SIG-M5 (cell line): ENCODE results near the gene ALG1.
"Not testable (repeated sequence)": the region's sequence is repeated elsewhere in the genome, so short reads cannot be mapped to it uniquely, and the experiment has no call there.

Source experiments
- DNase-seq: peaks from one replicate; lab custom pipeline; 2025; lab: John Stamatoyannopoulos, UW

Gene ALG1

DNA sequence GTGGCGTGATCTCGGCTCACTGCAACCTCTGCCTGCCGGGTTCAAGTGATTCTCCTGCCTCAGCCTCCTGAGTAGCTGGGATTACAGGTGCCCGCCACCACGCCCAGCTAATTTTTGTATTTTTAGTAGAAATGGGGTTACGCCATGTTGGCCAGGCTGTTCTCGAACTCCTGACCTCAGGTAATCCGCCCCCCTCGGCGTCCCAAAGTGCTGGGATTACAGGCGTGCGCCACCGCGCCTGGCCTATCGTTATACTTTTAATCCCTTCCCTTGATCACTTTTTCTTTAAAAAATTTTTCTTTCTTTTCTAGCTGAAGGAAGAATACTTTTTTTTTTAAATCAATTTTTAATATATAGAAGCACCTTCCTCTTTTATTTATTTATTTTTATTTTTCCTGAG lies 2.1 kb downstream of the ALG1 start:
- DNase-seq: not testable (repeated sequence)

DNA sequence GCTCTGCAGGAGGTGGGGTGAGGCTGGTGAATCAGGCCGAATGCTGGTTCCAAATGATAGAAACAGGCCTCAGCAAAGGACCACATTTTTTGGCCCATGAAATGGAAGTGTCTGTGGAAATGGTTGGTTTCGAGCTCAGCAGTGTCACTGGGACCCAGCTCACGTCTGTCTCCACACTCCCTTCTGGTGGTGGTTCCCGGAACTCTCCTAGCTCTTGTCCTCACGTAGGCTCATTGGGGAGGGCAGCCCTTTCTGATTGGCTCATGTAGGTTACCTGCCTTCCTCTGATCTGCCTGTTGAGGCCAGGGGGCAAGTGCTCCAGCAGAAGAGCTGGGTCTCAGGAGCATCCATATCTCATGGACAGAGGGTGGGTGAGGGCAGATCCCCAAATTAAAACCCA lies 4.0 kb downstream of the ALG1 start:
- DNase-seq: no peak

DNA sequence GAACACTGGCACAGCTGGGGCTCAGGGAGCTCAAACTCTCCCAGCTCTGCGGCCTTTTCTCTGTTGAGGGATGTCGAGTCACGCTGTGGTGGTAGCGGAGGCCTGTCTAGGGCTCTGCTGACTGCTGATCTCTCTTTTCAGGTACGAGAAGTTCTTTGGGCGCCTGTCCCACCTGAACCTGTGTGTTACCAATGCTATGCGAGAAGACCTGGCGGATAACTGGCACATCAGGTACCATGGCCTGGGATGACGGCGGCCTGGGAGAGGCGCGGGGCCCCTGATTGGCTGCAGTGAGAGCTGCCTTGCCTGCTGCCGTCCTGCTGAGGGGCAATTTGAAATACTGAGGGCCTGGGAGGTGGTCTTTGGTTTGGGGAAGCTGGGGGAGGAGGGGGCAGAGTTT lies 5.7 kb downstream of the ALG1 start:
- no peak for DNase-seq

DNA sequence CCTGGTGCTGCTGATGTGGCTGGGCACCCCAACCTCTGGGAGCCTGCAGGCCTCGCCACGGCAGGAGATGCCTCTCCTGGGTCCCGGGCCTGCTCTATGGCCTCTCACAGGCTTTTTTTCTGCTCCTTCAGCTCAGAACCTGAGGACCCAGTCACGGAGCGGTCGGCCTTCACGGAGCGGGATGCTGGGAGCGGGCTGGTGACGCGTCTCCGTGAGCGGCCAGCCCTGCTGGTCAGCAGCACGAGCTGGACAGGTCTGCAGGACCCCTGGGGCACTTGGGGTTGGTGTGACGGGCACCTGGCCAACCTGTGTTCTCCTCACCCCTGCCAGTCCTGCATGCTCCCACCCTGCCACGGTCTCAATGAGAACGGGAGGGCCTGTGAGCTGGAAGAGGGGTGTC lies 7.0 kb downstream of the ALG1 start:
- no peak for DNase-seq

DNA sequence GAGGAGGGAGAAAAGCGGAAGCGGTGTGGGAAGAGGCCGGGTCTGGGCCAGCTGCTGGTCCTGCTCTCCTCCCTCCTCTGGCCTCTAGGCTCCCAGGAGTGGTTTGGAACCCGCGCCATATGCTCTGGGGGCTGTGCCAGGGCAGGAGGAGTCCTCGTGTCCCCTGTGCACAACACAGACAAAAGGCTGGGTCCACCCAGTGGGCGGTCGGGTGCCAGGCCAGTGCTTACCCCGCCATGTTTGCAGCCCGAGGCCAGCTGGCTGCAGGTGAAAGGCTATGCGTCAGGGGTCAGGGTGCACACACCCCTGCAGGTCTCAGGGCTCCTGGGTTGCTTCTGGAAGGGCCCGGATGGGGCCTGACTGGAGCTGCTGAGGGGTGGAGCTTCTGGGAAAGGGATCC lies 8.8 kb downstream of the ALG1 start:
- not testable (repeated sequence) for DNase-seq

DNA sequence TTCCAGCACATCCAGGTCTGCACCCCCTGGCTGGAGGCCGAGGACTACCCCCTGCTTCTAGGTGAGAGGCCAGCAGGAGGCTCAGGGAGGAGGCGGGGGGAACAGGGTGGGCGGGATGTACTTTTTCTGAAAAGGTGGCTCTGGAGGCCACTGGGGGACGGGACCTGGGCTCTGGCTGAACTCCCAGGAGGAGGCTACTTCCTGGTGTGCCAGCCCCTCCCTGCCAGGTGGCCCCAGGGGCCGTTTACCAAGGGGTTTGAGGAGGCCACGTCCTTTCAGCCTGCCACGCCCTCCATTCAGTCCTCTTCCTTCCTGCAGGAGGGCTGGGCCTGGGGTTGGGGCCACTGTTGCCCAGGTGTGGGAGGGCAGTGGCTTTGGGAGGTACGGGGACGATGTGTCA lies 9.4 kb downstream of the ALG1 start:
- DNase-seq: not testable (repeated sequence)

DNA sequence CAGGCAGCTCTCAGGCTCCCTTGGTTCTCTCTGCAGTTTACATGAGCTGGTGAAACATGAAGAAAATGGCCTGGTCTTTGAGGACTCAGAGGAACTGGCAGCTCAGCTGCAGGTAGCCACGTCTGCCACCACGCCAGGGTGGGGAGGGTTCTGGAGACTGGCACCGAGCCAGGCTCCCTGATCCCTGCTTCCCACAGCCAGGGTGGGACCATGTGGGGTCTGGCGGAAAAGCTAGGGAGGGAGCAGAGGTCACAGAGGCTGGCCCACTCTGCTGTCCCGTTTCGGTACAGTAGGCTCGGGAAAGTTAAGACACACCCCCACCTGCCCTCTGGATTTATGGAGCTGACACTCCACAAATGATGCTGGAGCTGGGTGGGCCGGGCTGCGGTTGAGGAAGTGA lies 12.0 kb downstream of the ALG1 start:
- DNase-seq: not testable (repeated sequence)

DNA sequence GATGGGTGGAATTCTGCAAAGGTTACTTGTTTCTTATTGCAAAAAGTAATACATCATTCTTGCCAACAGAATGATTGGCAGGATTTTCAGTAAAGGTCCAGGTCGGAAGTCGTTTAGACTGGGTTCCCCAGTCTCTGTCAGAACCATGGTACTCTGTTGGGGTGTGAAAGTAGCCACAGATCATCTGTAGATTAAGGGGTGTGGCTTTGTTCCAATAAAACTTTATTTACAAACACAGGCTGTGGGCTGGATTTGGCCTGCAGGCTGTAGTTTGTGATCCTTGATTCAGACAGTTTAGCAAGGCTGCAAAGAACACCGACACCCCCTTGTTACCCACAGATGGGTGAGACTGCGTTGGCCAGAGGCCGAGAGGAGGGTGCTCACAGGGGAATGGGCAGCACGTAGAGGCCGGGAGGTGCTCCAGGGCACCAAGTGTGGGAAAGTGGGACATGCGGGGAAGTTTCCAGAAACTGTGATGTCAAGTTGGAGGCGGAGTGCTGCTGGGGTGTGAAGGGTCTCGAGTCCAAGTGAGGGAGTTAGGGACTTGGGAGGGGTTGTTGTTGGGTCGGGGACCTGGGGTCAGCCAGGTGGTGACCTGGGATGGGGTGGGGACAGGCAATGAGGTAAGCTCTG lies 12.6 kb downstream of the ALG1 start:
- DNase-seq: not testable (repeated sequence)

DNA sequence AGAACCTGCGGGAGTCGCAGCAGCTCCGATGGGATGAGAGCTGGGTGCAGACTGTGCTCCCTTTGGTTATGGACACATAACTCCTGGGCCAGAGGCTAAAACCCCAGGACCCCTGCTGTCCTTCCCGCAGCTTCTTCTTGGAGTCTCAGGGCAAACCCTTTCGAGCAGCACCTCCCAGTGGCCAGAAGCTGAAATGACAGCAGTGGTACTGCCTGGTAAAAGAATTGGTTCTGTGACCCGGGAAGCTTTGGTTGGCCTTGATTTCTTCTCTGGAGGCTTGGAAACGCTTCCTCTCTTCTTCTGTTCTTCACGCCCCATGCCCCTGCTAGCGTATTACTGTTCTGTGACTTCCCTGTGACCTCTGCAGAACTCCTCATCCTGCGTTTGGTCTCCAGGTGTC lies 13.2 kb downstream of the ALG1 start:
- not testable (repeated sequence) for DNase-seq

DNA sequence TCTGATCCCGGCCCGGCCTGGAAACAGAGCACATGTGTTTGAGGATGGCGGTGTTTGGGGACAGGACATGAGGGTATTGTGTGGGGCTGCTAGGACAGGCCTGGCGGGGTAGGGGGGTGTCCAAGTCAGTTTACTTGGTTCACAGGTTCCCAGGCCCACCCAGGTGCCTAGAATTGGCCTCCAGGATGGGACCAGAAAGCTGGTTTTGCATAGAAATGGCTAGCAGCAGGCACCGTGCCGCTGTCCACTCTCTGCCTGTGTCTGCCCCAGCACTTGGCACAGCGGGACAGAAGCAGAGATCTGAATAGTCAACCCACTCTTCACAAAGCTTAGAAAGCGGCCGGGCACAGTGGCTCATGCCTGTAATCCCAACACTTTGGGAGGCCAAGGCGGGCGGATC lies 14.1 kb downstream of the ALG1 start:
- not testable (repeated sequence) for DNase-seq

DNA sequence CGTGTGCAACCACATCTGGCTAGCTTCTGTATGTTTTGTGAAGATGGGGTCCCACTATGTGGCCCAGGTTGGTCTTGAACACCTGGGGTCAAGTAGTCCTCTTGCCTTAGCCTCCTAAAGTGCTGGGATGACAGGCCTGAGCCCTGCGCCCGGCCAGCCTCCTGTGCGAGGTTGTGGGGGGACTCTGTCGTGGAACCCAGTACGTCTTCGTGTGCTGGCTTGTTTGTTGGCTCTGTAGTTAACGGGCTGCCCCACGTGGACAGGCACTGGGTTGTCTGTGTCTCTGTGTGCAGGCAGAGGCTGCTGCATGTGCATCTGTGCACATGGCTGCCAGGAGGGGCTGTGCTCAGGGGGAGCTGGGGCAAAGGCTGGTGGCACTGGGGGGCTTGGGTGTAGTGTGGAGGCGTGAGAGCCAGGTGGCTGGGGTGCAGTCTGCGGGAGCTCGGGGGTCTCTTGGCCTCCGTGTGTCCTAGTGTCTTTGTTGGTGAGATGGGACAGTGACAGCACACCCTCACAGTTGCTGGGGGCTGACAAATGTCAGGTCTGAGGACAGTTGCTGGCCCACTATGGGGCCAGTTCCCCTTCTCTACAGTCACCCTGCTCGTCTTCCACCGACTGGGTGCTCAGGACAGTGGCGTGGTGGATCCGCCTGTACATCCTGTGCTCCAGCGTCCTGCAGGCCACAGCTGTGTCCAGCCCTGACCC lies 16.6 kb downstream of the ALG1 start:
- not testable (repeated sequence) for DNase-seq

DNA sequence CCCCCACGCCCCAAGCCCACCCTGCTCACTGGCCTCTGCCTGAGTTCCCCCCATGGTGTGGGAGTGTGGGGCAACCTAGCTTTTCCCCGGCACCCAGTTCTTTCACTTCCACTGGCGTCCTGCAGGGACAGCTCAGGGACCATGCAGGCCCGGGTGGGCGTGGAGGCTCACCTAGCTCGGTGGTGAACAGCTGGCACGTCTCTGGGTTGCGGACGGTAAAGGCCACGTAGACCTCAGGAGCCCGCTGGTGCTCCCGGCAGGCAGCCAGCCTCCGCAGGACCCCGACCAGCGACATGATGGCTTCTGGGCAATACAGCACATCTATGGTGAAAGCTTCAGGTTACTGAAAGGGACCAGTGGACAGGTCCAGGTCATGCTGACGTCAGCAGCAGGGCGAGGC lies 17.3 kb downstream of the ALG1 start:
- not testable (repeated sequence) for DNase-seq

DNA sequence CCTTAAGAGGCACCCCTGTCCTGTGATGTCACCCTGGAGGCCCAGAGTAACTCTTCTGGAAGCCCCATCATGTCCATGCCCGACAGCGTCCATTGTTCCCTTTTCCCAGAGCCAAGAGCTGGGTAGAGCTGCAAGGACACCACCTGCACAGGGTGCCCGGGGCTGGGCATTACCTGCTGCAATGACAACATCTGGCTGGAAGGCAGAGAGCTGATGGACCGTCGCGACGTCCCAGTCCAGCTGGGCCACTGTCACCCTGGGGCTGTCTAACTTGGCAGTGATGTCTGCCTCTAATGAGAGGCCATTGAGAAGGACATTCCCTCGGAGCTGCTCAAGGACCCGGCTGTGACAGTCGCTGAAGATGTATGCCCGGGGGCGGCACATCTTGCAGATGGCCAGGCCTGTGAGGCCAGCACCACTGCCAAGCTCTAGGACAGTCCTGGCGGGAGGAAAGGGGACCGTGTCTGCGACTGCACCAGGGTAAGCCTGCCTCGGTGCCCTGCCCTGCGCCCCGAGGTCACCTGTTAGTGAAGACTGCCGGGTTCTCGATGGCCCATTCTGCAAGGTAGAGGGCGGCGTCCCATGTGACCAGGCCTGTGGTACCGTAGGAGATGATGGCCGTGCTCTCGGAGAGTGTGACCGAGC lies 18.4 kb downstream of the ALG1 start:
- DNase-seq: not testable (repeated sequence)

DNA sequence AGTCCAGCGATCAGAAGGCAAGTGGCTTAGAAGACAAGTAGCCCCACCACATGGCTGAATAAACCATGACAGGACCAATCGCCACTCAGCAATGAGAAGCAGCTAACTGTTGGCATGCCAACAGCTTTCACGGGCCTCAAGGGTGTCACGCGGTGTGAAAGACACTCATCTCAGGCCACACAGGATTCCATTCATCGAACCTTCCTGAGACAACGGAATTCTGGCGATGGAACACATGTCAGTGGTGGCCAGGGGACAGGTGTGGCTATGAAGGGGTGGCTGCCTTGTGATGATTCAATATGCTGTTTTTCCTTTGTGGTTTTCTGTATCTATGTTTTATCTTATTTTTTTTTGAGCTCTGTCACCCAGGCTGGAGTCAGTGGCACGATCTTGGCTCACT lies 18.9 kb downstream of the ALG1 start:
- DNase-seq: not testable (repeated sequence)

DNA sequence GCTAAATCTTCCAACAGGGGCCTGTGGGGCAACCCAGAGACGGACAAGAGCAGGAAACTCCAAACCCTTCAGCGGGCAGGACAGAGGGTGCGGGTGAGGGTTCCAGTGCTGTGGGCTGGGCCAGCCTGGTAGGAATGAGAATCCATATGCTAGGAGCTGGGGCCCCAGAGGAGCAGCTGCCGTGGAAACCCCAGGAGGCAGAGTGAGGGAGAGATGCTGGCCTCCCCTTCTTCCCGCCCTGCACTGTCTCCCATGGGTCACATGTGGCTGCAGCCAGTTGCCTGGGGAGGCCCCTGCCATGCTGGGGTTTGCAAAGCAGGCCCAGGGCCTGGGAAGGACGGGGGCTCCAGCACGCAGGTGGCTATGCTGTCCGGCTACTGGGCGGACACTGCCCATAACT lies 21.4 kb downstream of the ALG1 start:
- not testable (repeated sequence) for DNase-seq

DNA sequence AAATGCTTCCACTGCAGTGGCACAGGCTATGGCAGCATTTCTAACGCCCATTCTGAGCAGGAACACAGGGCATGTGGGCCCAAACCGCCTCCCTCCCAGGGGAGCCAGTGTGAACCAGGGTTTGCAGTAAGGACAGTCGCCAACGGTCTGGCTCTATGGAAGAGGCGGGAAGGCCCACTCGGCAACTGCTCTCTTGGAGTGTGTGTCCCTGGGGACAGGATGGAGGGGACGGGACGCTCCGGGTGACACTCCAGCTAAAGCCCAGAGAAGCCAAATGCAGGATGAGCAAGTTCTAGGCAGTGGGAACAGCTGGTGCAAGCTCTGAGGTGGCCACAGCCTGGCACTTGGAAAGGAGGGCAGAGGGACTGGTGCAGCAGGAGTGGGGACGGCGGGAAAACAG lies 22.1 kb downstream of the ALG1 start:
- not testable (repeated sequence) for DNase-seq

DNA sequence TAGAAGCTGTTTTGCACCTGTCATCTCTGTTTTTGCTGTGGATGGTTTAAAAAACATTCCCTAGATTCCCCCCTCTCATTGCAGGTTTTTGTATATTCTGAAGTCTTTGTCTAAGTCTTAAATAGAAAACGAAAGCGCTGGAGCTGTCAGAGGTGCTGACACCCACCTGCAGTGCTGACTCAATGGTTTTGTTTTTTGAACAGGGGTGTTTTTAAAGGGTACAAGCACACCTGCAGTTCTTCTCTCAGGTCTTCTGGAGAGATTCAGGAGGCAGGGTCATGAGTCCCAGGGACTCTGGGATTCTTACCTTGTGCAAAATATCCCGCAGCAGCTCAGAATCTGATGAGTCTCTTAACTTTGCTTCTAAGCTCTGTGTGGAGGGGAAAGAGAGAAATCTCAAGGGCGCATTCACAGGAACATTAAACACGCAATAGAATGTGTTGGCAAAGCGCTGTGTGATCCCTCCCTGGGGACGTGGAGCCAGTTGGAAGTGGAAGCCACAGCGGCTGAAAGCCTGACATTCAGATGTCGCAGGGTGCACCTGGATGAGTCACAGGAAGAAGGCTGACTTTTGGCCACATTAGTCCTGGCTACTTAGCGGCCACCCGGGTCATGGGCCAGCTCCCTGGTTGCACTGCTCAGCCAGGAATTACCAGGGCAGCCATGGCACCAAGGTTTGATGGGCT lies 23.6 kb downstream of the ALG1 start:
- DNase-seq: not testable (repeated sequence)

DNA sequence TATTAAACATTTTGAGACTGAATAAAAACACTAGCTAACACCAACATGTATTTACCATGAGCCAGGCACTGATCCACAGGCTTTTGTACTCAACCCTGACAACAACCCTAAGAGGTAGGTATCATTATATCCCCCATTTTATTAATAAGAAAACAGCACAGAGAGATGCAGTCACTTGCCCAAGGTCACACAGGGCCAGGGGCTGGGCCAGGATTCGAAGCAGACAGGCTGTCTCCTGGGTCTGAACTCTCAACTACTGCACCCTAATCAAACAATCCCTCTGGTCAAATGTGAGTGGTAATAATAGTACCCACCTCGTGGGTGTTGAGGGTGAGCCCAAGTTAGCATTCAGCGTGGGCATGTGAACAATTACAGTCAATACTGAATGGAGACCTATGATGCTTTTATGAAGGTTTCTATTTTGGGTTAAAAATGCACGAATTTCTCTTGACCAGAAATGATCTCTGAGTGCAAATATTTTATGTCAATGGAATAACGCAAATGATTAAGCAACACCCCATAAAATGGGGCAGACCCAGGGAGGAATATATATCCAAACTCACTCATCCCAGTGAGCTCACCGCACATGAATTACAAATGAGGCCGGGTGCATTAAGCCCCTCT lies 24.9 kb downstream of the ALG1 start:
- not testable (repeated sequence) for DNase-seq

DNA sequence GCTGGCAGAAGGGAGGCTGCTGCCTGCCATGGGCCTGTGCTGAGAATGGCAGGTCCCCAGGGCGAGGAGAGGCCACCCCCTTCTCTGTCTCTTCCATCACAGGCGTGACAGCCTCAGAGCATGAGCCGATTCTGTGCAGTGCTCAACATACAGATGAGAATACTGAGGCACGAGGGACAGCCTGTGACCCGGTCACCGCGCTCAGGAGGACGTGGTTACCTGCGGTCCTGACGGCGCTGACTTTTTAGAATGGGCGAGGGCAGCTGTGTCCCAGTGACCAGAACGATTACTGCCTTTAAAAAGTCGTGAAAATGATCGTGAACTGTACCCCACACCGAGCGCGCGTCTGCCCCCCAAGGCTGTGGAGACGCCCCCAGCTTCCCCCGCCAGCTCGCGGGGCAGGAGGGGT lies 25.4 kb downstream of the ALG1 start:
- not testable (repeated sequence) for DNase-seq

DNA sequence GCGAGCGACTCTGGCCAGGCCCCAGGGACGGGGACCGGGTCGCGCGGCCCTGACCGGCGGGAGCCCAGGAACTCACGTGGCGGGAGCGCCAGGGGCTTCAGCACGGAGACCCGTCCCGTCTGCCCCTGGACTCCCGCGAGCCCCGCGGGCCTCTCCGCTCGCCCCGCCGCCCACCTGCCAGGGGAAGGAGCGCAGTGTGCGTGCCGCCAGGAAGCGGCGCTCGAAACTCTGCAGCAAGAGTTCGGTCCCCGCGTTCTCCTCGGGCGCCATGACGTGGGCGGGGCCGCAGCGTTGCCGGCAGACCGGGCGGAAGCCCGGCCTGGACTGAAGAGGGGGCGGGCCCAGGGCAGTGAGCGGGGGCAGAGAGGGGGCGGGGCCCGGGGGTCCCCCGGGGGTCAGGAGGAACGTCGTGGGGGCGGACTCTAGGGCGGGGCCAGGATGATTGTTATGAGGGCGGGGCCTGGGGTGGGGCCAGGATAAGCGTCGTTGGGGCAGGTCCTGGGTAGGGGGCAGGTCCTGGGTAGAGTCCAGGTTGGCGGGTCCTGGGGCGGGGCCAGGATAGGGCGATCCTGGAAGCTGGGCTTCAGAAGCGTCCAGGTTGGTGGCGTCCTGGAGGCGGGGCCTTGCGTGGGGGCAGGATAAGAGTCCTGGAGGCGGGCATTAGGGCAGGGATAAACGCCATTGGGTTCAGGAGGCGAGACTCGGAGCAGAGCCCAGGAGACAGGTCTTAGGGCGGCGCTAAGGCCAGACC lies 26.0 kb downstream of the ALG1 start, which contains the start of gene EEF2KMT:
Gene EEF2KMT, minus strand, starts transcription at position 326 of the 751 bp plus-strand sequence. Its CDS starts 56 bp downstream, at position 270.
- DNase-seq: peak; percentile 88
